Medulla oblongata (tissue), 1 donor: ENCODE measurements around the gene LSM5.

ENCODE experiments used
- DNase-seq: peaks from one replicate; pipeline ENCODE4 v3.0.0-alpha.2; 2015; ENCODE audit errors: extremely low spot score

LSM5 gene

DNA sequence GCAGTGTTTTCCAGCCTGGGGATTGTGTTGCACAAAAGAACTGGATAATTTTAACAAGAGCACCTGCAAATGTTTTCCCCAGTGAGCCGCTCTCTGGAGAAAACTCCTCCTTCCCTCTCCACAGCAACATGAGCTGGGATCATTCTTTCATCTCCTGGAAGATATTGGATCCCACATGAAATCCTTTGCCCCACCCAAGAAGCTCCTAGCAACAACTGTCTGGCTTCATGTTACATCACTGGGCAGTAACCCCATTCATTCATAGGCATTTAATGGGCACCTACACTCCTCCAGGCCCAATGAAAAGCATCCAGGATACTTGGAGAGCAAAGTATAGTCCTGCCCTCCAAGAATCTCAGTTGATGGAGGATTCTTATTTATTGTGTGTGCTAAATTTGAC is 27.2 kb downstream of the LSM5 start:
- DNase-seq: no peak

DNA sequence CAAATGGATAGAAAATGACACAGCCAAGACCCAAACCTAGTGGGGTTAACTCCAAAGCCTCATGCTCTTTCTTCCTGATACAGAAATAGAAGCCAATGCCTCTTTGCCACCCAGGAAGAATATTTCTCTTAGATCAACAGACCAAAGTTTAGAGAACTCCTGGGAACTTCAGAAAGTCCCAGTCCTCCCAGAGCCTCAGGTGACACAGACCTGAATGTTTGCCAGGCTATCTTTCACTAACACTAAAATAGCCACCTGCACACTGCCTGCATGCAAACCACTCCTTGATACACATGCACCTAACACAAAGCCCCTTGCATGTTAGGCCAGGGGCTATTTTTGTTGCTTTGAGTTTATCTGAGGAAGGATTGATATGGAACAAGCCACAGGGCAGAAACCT is 27.7 kb downstream of the LSM5 start:
- no peak for DNase-seq

DNA sequence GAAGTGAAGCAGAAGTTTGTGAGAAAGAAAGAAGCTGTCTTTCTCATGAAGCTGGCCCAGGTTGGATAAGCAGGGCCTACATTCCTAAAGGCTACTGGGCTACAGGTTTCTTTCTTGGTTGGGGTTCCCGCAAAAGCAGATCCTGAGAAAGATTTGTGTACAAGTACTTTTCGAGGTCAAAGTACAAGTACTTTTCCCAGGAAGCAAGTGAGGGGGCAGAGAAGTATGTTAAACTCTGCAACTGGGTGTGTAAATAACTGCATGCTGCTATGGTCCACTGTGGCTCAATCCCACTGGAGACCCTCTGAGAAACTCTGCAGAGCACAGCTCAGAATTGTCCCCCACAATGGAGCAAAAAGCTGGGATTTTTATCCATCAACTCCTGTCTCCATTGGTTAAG is 28.7 kb downstream of the LSM5 start:
- no peak for DNase-seq

DNA sequence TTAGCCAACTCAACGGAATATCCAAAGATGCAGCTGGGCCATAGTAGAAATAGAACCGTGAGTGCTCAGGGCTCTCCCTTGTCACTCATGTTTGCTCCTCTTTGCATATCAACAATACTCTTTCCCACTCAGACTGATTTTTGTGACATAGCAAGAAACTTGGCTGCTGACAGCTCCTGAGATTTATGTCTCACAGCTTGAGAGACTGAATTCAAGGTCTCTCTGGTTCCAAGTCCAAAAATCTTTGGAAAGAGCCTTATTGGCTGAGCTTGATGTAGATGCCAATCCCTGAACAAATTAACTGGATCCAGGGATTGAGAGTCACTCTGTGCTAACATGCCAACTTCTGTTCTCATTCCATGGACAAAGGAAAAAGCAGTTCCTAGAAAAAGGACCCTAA is 30.4 kb downstream of the LSM5 start:
- DNase-seq: no peak

DNA sequence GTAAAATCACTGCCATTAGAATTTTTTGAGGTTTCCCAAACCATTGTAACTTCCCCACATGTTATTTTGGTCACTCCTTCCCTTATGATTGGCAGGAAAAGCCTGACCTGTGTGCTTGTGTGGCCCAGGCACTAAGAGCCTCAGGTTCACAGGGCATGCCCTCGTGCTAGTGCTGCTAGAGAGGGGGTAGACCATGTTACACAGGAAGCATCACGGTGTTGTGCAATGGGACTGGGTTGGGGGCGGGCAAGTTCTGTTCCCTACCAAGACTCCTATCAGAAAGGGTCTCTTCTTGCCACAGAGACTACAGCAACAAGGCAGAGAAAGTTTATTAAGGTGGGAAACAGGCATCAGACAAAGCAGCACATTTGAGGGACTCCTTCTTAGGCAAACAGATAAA is 32.2 kb downstream of the LSM5 start:
- DNase-seq: no peak

DNA sequence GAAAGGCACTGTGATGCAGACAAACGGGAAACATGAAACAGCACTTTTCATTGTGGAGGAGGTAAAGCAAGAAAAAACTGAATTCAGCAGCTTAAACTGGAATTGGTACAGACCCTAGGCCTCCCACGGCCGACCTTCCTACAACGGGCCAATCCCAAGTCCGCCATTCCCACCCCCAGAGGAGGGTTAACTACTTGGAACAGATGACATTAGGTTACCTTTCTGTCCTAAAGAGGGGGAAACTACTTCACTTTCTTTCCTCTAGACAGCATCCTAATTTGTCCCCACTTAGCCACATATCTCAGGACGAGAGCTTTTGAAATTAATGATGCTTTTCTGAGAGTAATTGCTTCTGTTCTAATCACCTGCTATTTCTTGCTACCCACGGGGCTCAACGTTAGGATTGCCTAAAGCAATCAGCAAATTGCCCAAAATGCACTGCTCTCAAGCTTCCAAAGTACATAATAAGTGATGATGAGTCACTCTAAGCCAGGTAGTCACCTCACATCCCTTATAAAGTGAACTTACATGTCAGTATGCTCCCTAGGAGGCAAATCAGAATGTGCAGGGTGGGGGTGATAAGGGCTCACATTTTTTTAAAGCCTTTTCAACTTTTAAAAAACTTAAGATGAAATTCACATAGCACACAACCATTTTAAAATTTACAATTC is 36.7 kb downstream of the LSM5 start:
- no peak for DNase-seq

DNA sequence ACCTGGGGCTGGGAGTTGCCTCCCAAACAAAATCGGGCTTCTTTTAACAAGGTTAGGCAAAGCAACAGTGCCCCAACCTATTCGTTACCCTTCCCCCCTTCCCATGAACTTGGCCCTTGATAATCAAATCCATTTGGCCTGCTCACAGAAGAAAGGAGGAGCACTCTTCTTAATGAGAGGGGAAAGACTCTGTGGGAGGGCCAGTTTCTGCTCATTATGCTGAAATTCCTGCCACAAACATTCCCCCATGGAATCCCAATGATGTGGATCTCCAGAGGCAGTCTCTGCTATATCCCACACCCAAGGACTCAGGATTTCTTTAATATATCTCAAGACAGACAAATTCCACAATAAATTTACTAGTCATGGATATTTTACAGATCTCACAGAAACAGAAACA is 43.0 kb downstream of the LSM5 start:
- no peak for DNase-seq

DNA sequence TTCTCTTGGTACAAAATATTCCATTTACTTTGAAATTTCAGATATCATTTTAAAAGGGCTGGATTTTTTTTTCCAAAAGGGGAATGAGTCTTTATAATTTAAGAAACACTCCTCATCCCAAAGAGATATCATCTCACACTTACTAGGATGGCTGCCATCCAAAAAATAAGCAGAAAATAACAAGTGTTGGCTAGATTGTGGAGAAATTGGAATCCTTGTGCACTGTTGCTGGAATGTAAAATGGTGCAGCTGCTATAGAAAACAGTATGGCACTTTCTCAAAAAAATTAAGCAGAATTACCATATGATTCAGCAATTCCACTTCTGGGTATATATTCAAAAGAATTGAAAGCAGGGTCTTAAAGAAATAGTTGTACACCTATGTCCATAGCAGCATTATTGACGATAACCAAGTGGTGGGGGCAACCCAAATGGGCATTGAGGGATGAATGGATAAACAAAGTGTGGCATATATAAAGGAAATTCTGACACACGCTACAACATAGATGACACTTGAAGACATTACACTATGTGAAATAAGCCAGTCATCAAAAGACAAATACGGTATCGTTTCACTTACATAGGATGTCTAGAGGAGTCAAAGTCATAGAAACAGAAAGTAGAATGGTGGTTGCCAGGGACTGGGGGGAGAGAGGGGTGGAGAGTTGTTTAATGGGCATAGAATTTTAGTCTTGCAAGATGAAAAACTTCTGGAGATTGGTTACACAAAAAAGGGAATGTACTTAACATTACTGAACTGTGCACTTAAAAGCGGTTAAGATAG is 53.8 kb downstream of the LSM5 start:
- no peak for DNase-seq
